Heart left ventricle (tissue), 13 donors: Measurements from ENCODE around the gene TNFRSF14.

Experiments used
- POLR2A ChIP-seq, 2 donors: fragments of 450-650 bp; IDR thresholded peaks; one replicate each; pipeline ENCODE4 v1.6.1; 2017; ENCODE audit warnings: antibody characterized with exemption in 2 of 2, mild to moderate bottlenecking in 2 of 2, moderate library complexity in 2 of 2
- TF ChIP-seq, protein P1 (sequence below), 12 donors: fragments of 200-600 bp; sonication (generic) in 4 of 12; IDR thresholded peaks; one replicate each; pipeline versions ENCODE4 v1.5.0 to v1.8.0; 2018 to 2022; ENCODE audit warnings: antibody characterized with exemption in 12 of 12, mild to moderate bottlenecking in 5 of 12
- donor health status: ischemic (EF 13 %, LVEDD 7.1; RV severe dilation, severe dysfunction).
- donor health status: DM: no; HTN: yes; CAD: no.
- donor health status: DM: no; HTN: no; CAD: no.
- donor health status: ischemic (EF 25% LVEDD 6.9; RV normal size, moderate dysfunction).
- donor health status: ischemic (EF 25% LVEDD 5.7; RV mildly dilated, moderate dysfunction).
- donor health status: ischemic (EF 35%, LVEDD 5.7; RV mildly dilated, moderate dysfunction).
- donor health status: nonischemic (EF 11% LVEDD 7.7; RV severe dilation, severe dysfunction).
- donor health status: DM: yes; HTN: yes; CAD: no.
- donor health status: PGD.
- donor health status: ischemic (EF 29% LVEDD 5.4; RV normal size, mild dysfunction).
- donor health status: nonischemic (EF 23%, LVEDD 6.1; RV moderate dilation, normal function).

DNA sequence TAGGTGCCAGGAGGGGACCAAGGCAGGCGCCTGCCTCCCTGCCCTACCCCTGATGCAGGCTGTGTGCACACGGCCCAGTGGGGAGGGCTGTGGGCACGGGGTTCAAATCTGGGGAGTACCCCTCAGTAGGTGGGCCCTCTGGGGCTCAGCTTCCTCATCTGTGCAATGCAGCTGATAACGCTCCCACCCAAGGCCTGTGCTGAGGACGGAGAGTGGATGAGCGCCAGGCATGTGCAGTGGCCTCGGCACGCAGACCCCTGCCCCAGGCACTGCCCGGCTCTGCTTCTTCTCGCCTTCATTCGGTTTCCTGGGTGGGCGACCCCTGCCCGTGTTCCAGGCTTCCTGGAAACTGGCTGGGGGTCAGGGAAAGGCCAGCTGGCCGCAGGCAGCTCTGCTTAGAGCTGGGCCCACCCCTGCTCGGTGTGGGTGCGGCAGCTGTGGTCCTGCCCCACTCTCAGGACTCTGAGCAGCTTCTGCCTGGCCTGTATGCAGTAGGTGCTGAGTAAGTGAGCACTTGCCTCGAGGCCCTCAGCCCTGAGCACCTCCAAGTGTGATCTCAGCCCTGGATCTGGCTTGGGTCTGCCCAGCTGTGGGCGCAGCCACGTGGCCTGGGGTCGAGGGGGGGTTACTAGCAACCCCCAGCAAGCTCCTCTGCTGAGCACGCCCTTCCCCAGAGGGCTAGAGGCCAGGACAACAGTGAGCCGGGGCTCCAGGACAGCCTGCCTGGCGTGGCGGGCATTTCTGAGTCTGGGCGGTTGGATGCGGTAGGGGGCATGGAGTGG lies 11.9 kb upstream of the TNFRSF14 start:
- TF ChIP-seq, protein P1, sequence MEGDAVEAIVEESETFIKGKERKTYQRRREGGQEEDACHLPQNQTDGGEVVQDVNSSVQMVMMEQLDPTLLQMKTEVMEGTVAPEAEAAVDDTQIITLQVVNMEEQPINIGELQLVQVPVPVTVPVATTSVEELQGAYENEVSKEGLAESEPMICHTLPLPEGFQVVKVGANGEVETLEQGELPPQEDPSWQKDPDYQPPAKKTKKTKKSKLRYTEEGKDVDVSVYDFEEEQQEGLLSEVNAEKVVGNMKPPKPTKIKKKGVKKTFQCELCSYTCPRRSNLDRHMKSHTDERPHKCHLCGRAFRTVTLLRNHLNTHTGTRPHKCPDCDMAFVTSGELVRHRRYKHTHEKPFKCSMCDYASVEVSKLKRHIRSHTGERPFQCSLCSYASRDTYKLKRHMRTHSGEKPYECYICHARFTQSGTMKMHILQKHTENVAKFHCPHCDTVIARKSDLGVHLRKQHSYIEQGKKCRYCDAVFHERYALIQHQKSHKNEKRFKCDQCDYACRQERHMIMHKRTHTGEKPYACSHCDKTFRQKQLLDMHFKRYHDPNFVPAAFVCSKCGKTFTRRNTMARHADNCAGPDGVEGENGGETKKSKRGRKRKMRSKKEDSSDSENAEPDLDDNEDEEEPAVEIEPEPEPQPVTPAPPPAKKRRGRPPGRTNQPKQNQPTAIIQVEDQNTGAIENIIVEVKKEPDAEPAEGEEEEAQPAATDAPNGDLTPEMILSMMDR (IDR thresholded peaks at IDR 0.05), result no peak
- no peak for TF ChIP-seq POLR2A (IDR thresholded peaks at IDR 0.05)
